K562 (cell line): ENCODE data around the gene TOGARAM2. TPM values are rescaled to one million over a fixed set of nuclear protein-coding genes. Genes with fewer than 3 reads are reported as not detected.

Source experiments
- ATAC-seq: fragments of 200-7000 bp; cut with Tn5 transposase; 3 replicates; pipeline ENCODE4 v1.9.1; 2020; ENCODE audit warnings: moderate library complexity
- BruUV-seq: library from RNA; stranded (reverse); fragments of 400-500 nt; replicated peaks from 2 replicates; lab custom pipeline; 2021; lab: Mats Ljungman, UMichigan
- CTCF ChIA-PET: fragments of 300-600 bp; formaldehyde crosslinking; extraction: SDS; loops from one replicate; lab custom pipeline; 2021; ENCODE audit warnings: low intra/inter-chr PET ratio; lab: Yijun Ruan, JAX
- POLR2A ChIA-PET: fragments of 300-600, 350-650 bp; sonication (Branson Sonifier 250); formaldehyde crosslinking; extraction: SDS; loops from one replicate; lab custom pipeline; 2021; ENCODE audit warnings: antibody characterized with exemption, inconsistent platforms; lab: Yijun Ruan, JAX
- DNase-seq, 4 experiments: peaks; one replicate each; pipeline versions ENCODE4 v3.0.0 to v3.0.0-alpha.2; 2011 to 2018; ENCODE audit warnings: low spot score in 3 of 4, mixed read lengths in 3 of 4; ENCODE audit errors: extremely low read depth in 1 of 4
- FAIRE-seq: peaks from 2 replicates; lab custom pipeline; 2011; peaks lifted over from hg19 to GRCh38; lab: Jason Lieb, UNC
- H2AFZ ChIP-seq: 2 replicates; pipeline ENCODE4 v1.6.0; 2011; ENCODE audit warnings: low read depth, low read length, control low read depth, inconsistent platforms
- H3K27ac ChIP-seq: fragments of 200-600 bp; 3 replicates; pipeline ENCODE4 v1.8.0; 2011; ENCODE audit warnings: low read depth, mild to moderate bottlenecking, control low read depth, inconsistent platforms, low read length, moderate library complexity, mixed read lengths; ENCODE audit errors: extremely low read depth
- H3K27me3 ChIP-seq, 2 experiments: fragments of 300-600 bp in 1 of 2; 2 replicates in 1 of 2; 3 replicates in 1 of 2; pipeline versions ENCODE4 v1.6.0 to v1.8.0; 2011; ENCODE audit warnings: inconsistent platforms in 2 of 2, low read length in 2 of 2, mild to moderate bottlenecking in 1 of 2, mixed read lengths in 1 of 2, moderate library complexity in 1 of 2; ENCODE audit not compliant: control insufficient read depth in 2 of 2, insufficient read depth in 2 of 2
- H3K36me3 ChIP-seq: fragments of 300-600 bp; 3 replicates; pipeline ENCODE4 v1.8.0; 2011; ENCODE audit warnings: mild to moderate bottlenecking, low read length, inconsistent platforms; ENCODE audit not compliant: control insufficient read depth, insufficient read depth
- H3K4me1 ChIP-seq, 2 experiments: fragments of 200-600 bp in 1 of 2; replicated peaks in 1 of 2; 2 replicates in 1 of 2; 3 replicates in 1 of 2; pipeline versions ENCODE4 v1.5.1 to v1.8.0; 2011; ENCODE audit warnings: inconsistent platforms in 2 of 2, low read length in 2 of 2, mild to moderate bottlenecking in 1 of 2, mixed read lengths in 1 of 2, moderate library complexity in 1 of 2; ENCODE audit not compliant: control insufficient read depth in 2 of 2, insufficient read depth in 2 of 2
- H3K4me2 ChIP-seq: 2 replicates; pipeline ENCODE4 v1.6.1; 2011; ENCODE audit warnings: low read length, control low read depth, inconsistent platforms, mixed read lengths; ENCODE audit not compliant: insufficient read depth
- H3K4me3 ChIP-seq: fragments of 200-600 bp; sonication (generic), shearing (Covaris generic); 2 replicates; pipeline ENCODE4 v1.5.1; 2016; ENCODE audit warnings: control low read depth, inconsistent platforms
- H3K79me2 ChIP-seq: fragments of 200-600 bp; 3 replicates; pipeline ENCODE4 v1.8.0; 2011; ENCODE audit warnings: low read length, inconsistent platforms; ENCODE audit not compliant: control insufficient read depth, insufficient read depth
- H3K9ac ChIP-seq, 2 experiments: 2 replicates each; pipeline versions ENCODE4 v1.6.0 to v1.6.1; 2011; ENCODE audit warnings: low read depth in 2 of 2, low read length in 2 of 2, control low read depth in 1 of 2, inconsistent platforms in 1 of 2, mild to moderate bottlenecking in 1 of 2, mixed read lengths in 1 of 2; ENCODE audit not compliant: insufficient read depth in 1 of 2
- H3K9me1 ChIP-seq: one replicate; pipeline ENCODE4 v1.6.0; 2011; ENCODE audit warnings: inconsistent platforms, mild to moderate bottlenecking, low read length, moderate library complexity; ENCODE audit not compliant: control insufficient read depth, insufficient read depth
- H3K9me3 ChIP-seq: replicated peaks from 2 replicates; pipeline ENCODE4 v1.5.1; 2011; ENCODE audit warnings: low read depth, low read length, inconsistent platforms; ENCODE audit not compliant: control insufficient read depth, insufficient read depth
- H4K20me1 ChIP-seq: replicated peaks from 2 replicates; pipeline ENCODE4 v1.6.1; 2011; ENCODE audit warnings: low read length, inconsistent platforms, mixed read lengths; ENCODE audit not compliant: control insufficient read depth, insufficient read depth
- POLR2AphosphoS5 ChIP-seq: IDR thresholded peaks from 2 replicates; pipeline ENCODE4 v1.6.1; 2011; ENCODE audit warnings: mild to moderate bottlenecking, low read depth, low read length, moderate library complexity; ENCODE audit not compliant: control insufficient read depth, insufficient read depth
- RBM14 ChIP-seq: fragments of 200-400 bp; formaldehyde crosslinking; IDR thresholded peaks from 2 replicates; pipeline ENCODE4 v1.6.1; 2018; ENCODE audit warnings: low read depth, mild to moderate bottlenecking, low read length, moderate library complexity, borderline replicate concordance; ENCODE audit not compliant: insufficient read depth
- ZNF561 ChIP-seq: fragments of 450-650 bp; formaldehyde crosslinking; conservative IDR thresholded peaks from 2 replicates; pipeline ENCODE4 v1.4.0; 2020; ENCODE audit warnings: mild to moderate bottlenecking, moderate library complexity
- WGBS: fragments of 100-300 bp; shearing (Covaris generic); methylation state at CpG from one replicate; pipeline ENCODE4 v1.1.6; 2016; ENCODE audit warnings: low coverage, mixed read lengths; ENCODE audit not compliant: insufficient coverage; ENCODE audit errors: missing lambda C conversion rate; 5-methylcytosine and 5-hydroxymethylcytosine counted together
- in situ Hi-C: fragments of 300-500 bp; cut with MboI; formaldehyde crosslinking; loops from 4 replicates; pipeline ENCODE4 v1.15.0; 2018; ENCODE audit warnings: inconsistent platforms, mixed read lengths
- intact Hi-C: fragments of 100-400 bp; cut with micrococcal nuclease; formaldehyde crosslinking; loops from 2 replicates; pipeline ENCODE4 v1.14.2; 2022
- polyA plus RNA-seq, 8 experiments: library from polyadenylated mRNA; depleted of rRNA in 4 of 8; stranded (reverse) in 5 of 8; unstranded in 3 of 8; fragments of >200 nt; fragmentation: Nextera tagmentation in 2 of 8; fragmentation: Illumina TruSeq in 1 of 8; extraction: Ambion mirVana in 2 of 8; extraction: Trizol in 1 of 8; gene quantifications; 2 replicates each; pipeline versions ENCODE4 v1.2.1 to v1.2.3, GENCODE V29; 2011 to 2014; ENCODE audit warnings: inconsistent platforms in 1 of 8, missing spikeins in 1 of 8
- total RNA-seq, 7 experiments: library from RNA; depleted of rRNA in 6 of 7; stranded (reverse); fragments of >200 nt in 6 of 7; fragmentation: Illumina TruSeq in 2 of 7; extraction: Trizol in 2 of 7; gene quantifications; 2 replicates each; pipeline versions ENCODE4 v1.2.1 to v1.2.3, GENCODE V29; 2011 to 2021; ENCODE audit warnings: low replicate concordance in 1 of 7
- TF ChIP-seq, protein P1 (sequence below), 2 experiments: fragments of 450-650 bp in 1 of 2; sonication (generic) in 1 of 2; formaldehyde crosslinking in 1 of 2; IDR thresholded peaks; 2 replicates each; pipeline versions ENCODE4 v1.7.1 to v1.9.0; 2016 to 2022; ENCODE audit warnings: inconsistent platforms in 1 of 2, mild to moderate bottlenecking in 1 of 2, missing genetic modification reagents in 1 of 2
- TF ChIP-seq, protein P2 (sequence below): fragments of 450-650 bp; IDR thresholded peaks from 2 replicates; pipeline ENCODE4 v1.6.1; 2016; ENCODE audit warnings: low read depth, mild to moderate bottlenecking, moderate library complexity
- TF ChIP-seq, protein P3 (sequence below): sonication (generic); formaldehyde crosslinking; IDR thresholded peaks from 2 replicates; pipeline ENCODE4 v1.8.0; 2022; ENCODE audit warnings: missing genetic modification reagents, mild to moderate bottlenecking, borderline replicate concordance
- TF ChIP-seq, protein P4 (sequence below): fragments of 450-650 bp; IDR thresholded peaks from one replicate; pipeline ENCODE4 v1.6.1; 2018; ENCODE audit warnings: mild to moderate bottlenecking, moderate library complexity; ENCODE audit not compliant: partially characterized antibody

The TOGARAM2 gene
- total and polyA plus RNA-seq, 9 of the 15 experiments (the other 6 are each of a cell fraction or from before 2014, with no cell fraction given), result not detected

DNA sequence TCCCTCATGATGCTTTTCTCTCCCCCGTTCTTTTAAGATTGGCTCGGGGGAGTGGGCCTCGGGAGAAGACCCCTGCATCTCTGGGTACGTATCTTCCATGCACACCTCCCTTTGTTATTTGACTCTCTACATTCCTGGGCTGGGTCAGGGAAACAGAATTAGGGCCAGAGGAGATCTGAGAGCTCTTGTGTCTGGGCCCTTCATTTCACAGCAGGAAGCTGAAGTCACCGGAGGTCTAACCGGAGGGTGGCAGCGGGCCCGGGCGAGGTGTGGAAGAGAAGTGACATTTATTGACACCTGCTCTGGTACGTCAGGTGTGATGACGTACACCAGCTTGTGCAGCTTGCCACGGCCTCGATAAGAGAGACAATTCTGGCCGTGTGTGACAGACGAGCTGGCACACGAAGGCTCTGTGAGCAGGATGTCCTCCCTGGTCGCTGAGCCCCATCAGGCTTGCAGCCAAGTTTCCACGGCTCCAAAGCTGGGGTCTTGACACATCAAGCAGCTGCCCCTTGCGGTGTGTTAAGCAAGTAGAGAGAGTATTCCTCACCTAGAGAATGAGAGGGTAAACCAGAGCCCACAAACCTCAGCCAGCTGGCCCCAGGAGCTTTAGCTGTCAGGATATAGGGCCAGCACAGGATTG, 30.4 kb downstream of the TOGARAM2 start:
- Histone ChIP-seq H2AFZ (no peak overlapping the region), H3K4me1 (peaks cover 4 to 10% of the 10 kb centered on the region in 2 experiments; a peak in 4 of 5 replicates), H3K4me2 (no peak overlapping the region), H3K9ac (no peak overlapping the region), H3K79me2 (no peaks in the 10 kb centered on the region), H3K36me3 (no peaks in the 10 kb centered on the region), H3K4me3 (no peak overlapping the region), H3K27me3 (peaks cover 36 to 76% of the 10 kb centered on the region in 2 experiments), H3K9me1 (peaks cover 3% of the 10 kb centered on the region), H3K9me3 (no peaks in the 10 kb centered on the region), H3K27ac (no peak overlapping the region), H4K20me1 (no peaks in the 10 kb centered on the region)
- no TSS peak for BruUV-seq
- in situ Hi-C loops (no loop called here), intact Hi-C loops (loop anchor here (5.0 kb wide), 1 partner anchor 54 kb away; no protein-coding TSS in a partner anchor)
- WGBS, result 0% methylated on average over 19 of the region's 19 CpGs
- no peak for FAIRE-seq
- ChIA-PET POLR2A (interaction anchor here (0.7 to 1.5 kb wide), 3 partner anchors 10 to 181 kb away, joined by 3 to 5 read pairs (median 4); no protein-coding TSS in a partner anchor), CTCF (no interaction called here)
- ATAC-seq, result no peak
- DNase-seq, result no peak
- no peak for TF ChIP-seq POLR2AphosphoS5
- TF ChIP-seq ZNF561 (CRISPR knock-in tag), result no peak
- TF ChIP-seq, protein P1, sequence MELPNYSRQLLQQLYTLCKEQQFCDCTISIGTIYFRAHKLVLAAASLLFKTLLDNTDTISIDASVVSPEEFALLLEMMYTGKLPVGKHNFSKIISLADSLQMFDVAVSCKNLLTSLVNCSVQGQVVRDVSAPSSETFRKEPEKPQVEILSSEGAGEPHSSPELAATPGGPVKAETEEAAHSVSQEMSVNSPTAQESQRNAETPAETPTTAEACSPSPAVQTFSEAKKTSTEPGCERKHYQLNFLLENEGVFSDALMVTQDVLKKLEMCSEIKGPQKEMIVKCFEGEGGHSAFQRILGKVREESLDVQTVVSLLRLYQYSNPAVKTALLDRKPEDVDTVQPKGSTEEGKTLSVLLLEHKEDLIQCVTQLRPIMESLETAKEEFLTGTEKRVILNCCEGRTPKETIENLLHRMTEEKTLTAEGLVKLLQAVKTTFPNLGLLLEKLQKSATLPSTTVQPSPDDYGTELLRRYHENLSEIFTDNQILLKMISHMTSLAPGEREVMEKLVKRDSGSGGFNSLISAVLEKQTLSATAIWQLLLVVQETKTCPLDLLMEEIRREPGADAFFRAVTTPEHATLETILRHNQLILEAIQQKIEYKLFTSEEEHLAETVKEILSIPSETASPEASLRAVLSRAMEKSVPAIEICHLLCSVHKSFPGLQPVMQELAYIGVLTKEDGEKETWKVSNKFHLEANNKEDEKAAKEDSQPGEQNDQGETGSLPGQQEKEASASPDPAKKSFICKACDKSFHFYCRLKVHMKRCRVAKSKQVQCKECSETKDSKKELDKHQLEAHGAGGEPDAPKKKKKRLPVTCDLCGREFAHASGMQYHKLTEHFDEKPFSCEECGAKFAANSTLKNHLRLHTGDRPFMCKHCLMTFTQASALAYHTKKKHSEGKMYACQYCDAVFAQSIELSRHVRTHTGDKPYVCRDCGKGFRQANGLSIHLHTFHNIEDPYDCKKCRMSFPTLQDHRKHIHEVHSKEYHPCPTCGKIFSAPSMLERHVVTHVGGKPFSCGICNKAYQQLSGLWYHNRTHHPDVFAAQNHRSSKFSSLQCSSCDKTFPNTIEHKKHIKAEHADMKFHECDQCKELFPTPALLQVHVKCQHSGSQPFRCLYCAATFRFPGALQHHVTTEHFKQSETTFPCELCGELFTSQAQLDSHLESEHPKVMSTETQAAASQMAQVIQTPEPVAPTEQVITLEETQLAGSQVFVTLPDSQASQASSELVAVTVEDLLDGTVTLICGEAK (IDR thresholded peaks at IDR 0.05), result no peak
- TF ChIP-seq, protein P1 (CRISPR knock-in tag; IDR thresholded peaks at IDR 0.05), result no peak
- no peak for TF ChIP-seq RBM14
- TF ChIP-seq, protein P2, sequence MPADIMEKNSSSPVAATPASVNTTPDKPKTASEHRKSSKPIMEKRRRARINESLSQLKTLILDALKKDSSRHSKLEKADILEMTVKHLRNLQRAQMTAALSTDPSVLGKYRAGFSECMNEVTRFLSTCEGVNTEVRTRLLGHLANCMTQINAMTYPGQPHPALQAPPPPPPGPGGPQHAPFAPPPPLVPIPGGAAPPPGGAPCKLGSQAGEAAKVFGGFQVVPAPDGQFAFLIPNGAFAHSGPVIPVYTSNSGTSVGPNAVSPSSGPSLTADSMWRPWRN, result no peak
- TF ChIP-seq, protein P3, sequence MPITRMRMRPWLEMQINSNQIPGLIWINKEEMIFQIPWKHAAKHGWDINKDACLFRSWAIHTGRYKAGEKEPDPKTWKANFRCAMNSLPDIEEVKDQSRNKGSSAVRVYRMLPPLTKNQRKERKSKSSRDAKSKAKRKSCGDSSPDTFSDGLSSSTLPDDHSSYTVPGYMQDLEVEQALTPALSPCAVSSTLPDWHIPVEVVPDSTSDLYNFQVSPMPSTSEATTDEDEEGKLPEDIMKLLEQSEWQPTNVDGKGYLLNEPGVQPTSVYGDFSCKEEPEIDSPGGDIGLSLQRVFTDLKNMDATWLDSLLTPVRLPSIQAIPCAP, result no peak
- TF ChIP-seq, protein P4, sequence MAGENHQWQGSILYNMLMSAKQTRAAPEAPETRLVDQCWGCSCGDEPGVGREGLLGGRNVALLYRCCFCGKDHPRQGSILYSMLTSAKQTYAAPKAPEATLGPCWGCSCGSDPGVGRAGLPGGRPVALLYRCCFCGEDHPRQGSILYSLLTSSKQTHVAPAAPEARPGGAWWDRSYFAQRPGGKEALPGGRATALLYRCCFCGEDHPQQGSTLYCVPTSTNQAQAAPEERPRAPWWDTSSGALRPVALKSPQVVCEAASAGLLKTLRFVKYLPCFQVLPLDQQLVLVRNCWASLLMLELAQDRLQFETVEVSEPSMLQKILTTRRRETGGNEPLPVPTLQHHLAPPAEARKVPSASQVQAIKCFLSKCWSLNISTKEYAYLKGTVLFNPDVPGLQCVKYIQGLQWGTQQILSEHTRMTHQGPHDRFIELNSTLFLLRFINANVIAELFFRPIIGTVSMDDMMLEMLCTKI, result no peak
